T-cell (primary cell): ENCODE measurements around the gene SOX6. TPM values are rescaled to one million over a fixed set of nuclear protein-coding genes. Genes with fewer than 3 reads are reported as not detected.
"Not testable (repeated sequence)": the region's sequence is repeated elsewhere in the genome, so short reads cannot be mapped to it uniquely, and the experiment has no call there.

ENCODE experiments used
- ATAC-seq, 4 experiments: fragments of 200-7000 bp in 3 of 4; fragments of 150-1000 bp in 1 of 4; cut with Tn5 transposase; replicated peaks in 1 of 4; 1 replicate in 3 of 4; 2 replicates in 1 of 4; pipeline ENCODE4 v1.10.0; 2021; ENCODE audit warnings: moderate library complexity in 3 of 4, mild to moderate bottlenecking in 2 of 4, moderate number of reproducible peaks in 1 of 4
- CTCF ChIA-PET, 2 donors: fragments of 300-600 bp; sonication (Branson Sonifier 250); formaldehyde crosslinking; loops; one replicate each; lab custom pipeline; 2022; ENCODE audit warnings: antibody characterized with exemption in 2 of 2; lab: Charles Lee
- POLR2A ChIA-PET, 2 donors: fragments of 300-600 bp; sonication (Branson Sonifier 250); formaldehyde crosslinking; loops; one replicate each; lab custom pipeline; 2022; ENCODE audit warnings: antibody characterized with exemption in 2 of 2; lab: Charles Lee
- DNase-seq, 35 experiments: peaks; one replicate each; pipeline versions ENCODE4 v3.0.0 to v3.0.0-alpha.2; 2013 to 2023
- H3K27ac ChIP-seq: one replicate; pipeline ENCODE4 v1.5.1; 2013; ENCODE audit warnings: low read length
- H3K27me3 ChIP-seq, 2 experiments: replicated peaks in 1 of 2; 1 replicate in 1 of 2; 2 replicates in 1 of 2; pipeline versions ENCODE4 v1.6.1 to v1.7.0; 2013; ENCODE audit warnings: low read length in 1 of 2, mixed read lengths in 1 of 2; ENCODE audit not compliant: control insufficient read depth in 2 of 2, insufficient read depth in 2 of 2; ENCODE audit errors: extremely low read depth in 1 of 2
- H3K36me3 ChIP-seq, 2 donors: 1 replicate in 1 of 2; 2 replicates in 1 of 2; pipeline versions ENCODE4 v1.6.1 to v1.7.0; 2013; ENCODE audit warnings: low read length in 1 of 2; ENCODE audit not compliant: control insufficient read depth in 2 of 2, insufficient read depth in 1 of 2; ENCODE audit errors: extremely low read depth in 1 of 2
- H3K4me1 ChIP-seq, 2 experiments: 1 replicate in 1 of 2; 2 replicates in 1 of 2; pipeline versions ENCODE4 v1.6.1 to v1.7.0; 2013; ENCODE audit warnings: low read length in 2 of 2, mixed read lengths in 1 of 2; ENCODE audit not compliant: insufficient read depth in 2 of 2, control insufficient read depth in 1 of 2; ENCODE audit errors: extremely low read depth in 1 of 2
- H3K4me3 ChIP-seq, 2 donors: 1 replicate in 1 of 2; 2 replicates in 1 of 2; pipeline versions ENCODE4 v1.5.1 to v1.7.0; 2013; ENCODE audit warnings: mild to moderate bottlenecking in 2 of 2, low read length in 1 of 2, moderate library complexity in 1 of 2; ENCODE audit not compliant: control insufficient read depth in 1 of 2; ENCODE audit errors: extremely low read depth in 1 of 2
- H3K9me3 ChIP-seq: 2 replicates; pipeline ENCODE4 v1.7.0; 2013
- H3K27ac Mint-ChIP-seq, 2 donors: one replicate each; pipeline ENCODE4 v1.8.0; 2020 to 2021; ENCODE audit warnings: mild to moderate bottlenecking in 2 of 2, mixed read lengths in 2 of 2
- H3K27me3 Mint-ChIP-seq, 2 donors: one replicate each; pipeline ENCODE4 v1.8.0; 2021 to 2022; ENCODE audit warnings: mixed read lengths in 2 of 2
- H3K36me3 Mint-ChIP-seq: one replicate; pipeline ENCODE4 v1.8.0; 2021; ENCODE audit warnings: mixed read lengths
- H3K4me1 Mint-ChIP-seq, 3 donors: one replicate each; pipeline ENCODE4 v1.8.0; 2020 to 2022; ENCODE audit warnings: mixed read lengths in 3 of 3, mild to moderate bottlenecking in 1 of 3
- H3K4me3 Mint-ChIP-seq, 3 donors: one replicate each; pipeline ENCODE4 v1.8.0; 2020 to 2022; ENCODE audit warnings: mild to moderate bottlenecking in 3 of 3, mixed read lengths in 3 of 3, moderate library complexity in 3 of 3
- H3K9me3 Mint-ChIP-seq, 3 donors: one replicate each; pipeline ENCODE4 v1.8.0; 2020 to 2022; ENCODE audit warnings: mixed read lengths in 3 of 3
- WGBS: methylation state at CpG from one replicate; pipeline ENCODE4 v1.1.5; 2013; ENCODE audit warnings: missing lambda C conversion rate; ENCODE audit not compliant: insufficient coverage; 5-methylcytosine and 5-hydroxymethylcytosine counted together
- total RNA-seq, 35 experiments: library from RNA in 6 of 35; stranded (reverse) in 6 of 35; fragments of 120-200 nt in 1 of 35; gene quantifications; one replicate each; pipeline versions ENCODE4 v1.2.1 to v1.2.4 and lab custom pipeline; 2013 to 2026

Gene SOX6
- total RNA-seq, 5 donors from 2014 or later (not counting 1 experiment from before 2014, with no cell fraction given) = 0.16 TPM; not detected in 4

GRCh38 chr11:15927864-15928217, 428.5 kb downstream of the SOX6 start:
- H3K9me3 ChIP-seq = no peaks in the 10 kb centered on the region
- no peak for ATAC-seq
- DNase-seq = no peak
- H3K4me3 Mint-ChIP-seq = no peak overlapping the region
- peaks cover 0 to 8% of the 10 kb centered on the region in 2 experiments for H3K27me3 ChIP-seq
- peaks cover 0 to 3% of the 10 kb centered on the region in 2 donors for H3K27me3 Mint-ChIP-seq
- no peaks in the 10 kb centered on the region for H3K4me1 Mint-ChIP-seq
- H3K27ac ChIP-seq = no peak overlapping the region
- no peaks in the 10 kb centered on the region for H3K36me3 ChIP-seq
- H3K4me3 ChIP-seq = no peak overlapping the region
- H3K9me3 Mint-ChIP-seq = peaks cover 0 to 12% (median 8%) of the 10 kb centered on the region in 3 donors
- no peaks in the 10 kb centered on the region for H3K36me3 Mint-ChIP-seq
- ChIA-PET POLR2A (no interaction called here), CTCF (no interaction called here)
- no peaks in the 10 kb centered on the region for H3K4me1 ChIP-seq
- no peak overlapping the region for H3K27ac Mint-ChIP-seq

- DNase-seq = no peak
- CTCF ChIA-PET = no interaction called here
- no peaks in the 10 kb centered on the region for H3K4me1 Mint-ChIP-seq
Observed at GRCh38 chr11:15927196-15927863, 429.0 kb downstream of the SOX6 start.

GRCh38 chr11:15926071-15926470, 430.3 kb downstream of the SOX6 start:
- Mint-ChIP-seq H3K27me3 (peaks cover 0 to 3% of the 10 kb centered on the region in 2 donors), H3K27ac (no peak overlapping the region), H3K36me3 (no peaks in the 10 kb centered on the region), H3K4me1 (no peaks in the 10 kb centered on the region), H3K9me3 (peaks cover 0 to 8% (median 4%) of the 10 kb centered on the region in 3 donors), H3K4me3 (no peak overlapping the region)
- no peak for ATAC-seq
- no CpG with 5 or more reads among the region's 2 CpGs for WGBS
- Histone ChIP-seq H3K27me3 (peaks cover 0 to 9% of the 10 kb centered on the region in 2 experiments), H3K4me1 (no peaks in the 10 kb centered on the region), H3K9me3 (no peaks in the 10 kb centered on the region), H3K4me3 (no peak overlapping the region), H3K27ac (no peak overlapping the region), H3K36me3 (no peaks in the 10 kb centered on the region)
- DNase-seq = no peak
- POLR2A ChIA-PET = no interaction called here
- CTCF ChIA-PET = no interaction called here

More at GRCh38 chr11:15927196-15927863, 429.0 kb downstream of the SOX6 start:
- peaks cover 0 to 8% of the 10 kb centered on the region in 2 experiments for H3K27me3 ChIP-seq
- peaks cover 0 to 12% (median 8%) of the 10 kb centered on the region in 3 donors for H3K9me3 Mint-ChIP-seq
- H3K4me3 ChIP-seq = no peak overlapping the region
- no peak overlapping the region for H3K27ac Mint-ChIP-seq
- ATAC-seq = no peak
- WGBS = 87% methylated on average over 3 of the region's 5 CpGs
- H3K27me3 Mint-ChIP-seq = peaks cover 0 to 3% of the 10 kb centered on the region in 2 donors
- H3K4me3 Mint-ChIP-seq = no peak overlapping the region
- no peak overlapping the region for H3K27ac ChIP-seq
- H3K4me1 ChIP-seq = no peaks in the 10 kb centered on the region
- H3K9me3 ChIP-seq = no peaks in the 10 kb centered on the region
- H3K36me3 Mint-ChIP-seq = no peaks in the 10 kb centered on the region
- no peaks in the 10 kb centered on the region for H3K36me3 ChIP-seq
- POLR2A ChIA-PET = no interaction called here

- Histone ChIP-seq H3K4me1 (no peaks in the 10 kb centered on the region), H3K36me3 (no peaks in the 10 kb centered on the region), H3K9me3 (no peaks in the 10 kb centered on the region), H3K4me3 (no peak overlapping the region), H3K27ac (no peak overlapping the region), H3K27me3 (peaks cover 0 to 3% of the 10 kb centered on the region in 2 experiments)
- Mint-ChIP-seq H3K27me3 (no peaks in the 10 kb centered on the region), H3K4me3 (no peak overlapping the region), H3K27ac (no peak overlapping the region), H3K9me3 (peaks cover 0 to 4% (median 0%) of the 10 kb centered on the region in 3 donors), H3K36me3 (no peaks in the 10 kb centered on the region), H3K4me1 (no peaks in the 10 kb centered on the region)
- DNase-seq (no peak), ATAC-seq (no peak)
- WGBS = 71% methylated on average over 1 of the region's 2 CpGs
- ChIA-PET POLR2A (no interaction called here), CTCF (no interaction called here)
Observed at GRCh38 chr11:15923183-15923582, 433.2 kb downstream of the SOX6 start.

GRCh38 chr11:15922745-15923144, 433.6 kb downstream of the SOX6 start:
- CTCF ChIA-PET, H3K4me1 ChIP-seq, H3K9me3 ChIP-seq, H3K27me3 ChIP-seq, H3K27ac Mint-ChIP-seq, H3K9me3 Mint-ChIP-seq, H3K36me3 ChIP-seq, H3K4me1 Mint-ChIP-seq, H3K27me3 Mint-ChIP-seq, H3K4me3 ChIP-seq, DNase-seq, H3K27ac ChIP-seq, H3K4me3 Mint-ChIP-seq, POLR2A ChIA-PET, ATAC-seq, H3K36me3 Mint-ChIP-seq: not testable (repeated sequence)
- 87% methylated on average over 5 of the region's 6 CpGs for WGBS

- H3K4me3 Mint-ChIP-seq = no peak overlapping the region
- ATAC-seq (no peak), DNase-seq (no peak)
- ChIA-PET CTCF (no interaction called here), POLR2A (no interaction called here)
- no peaks in the 10 kb centered on the region for H3K36me3 ChIP-seq
- H3K27ac ChIP-seq = no peak overlapping the region
- 85% methylated on average over 5 of the region's 6 CpGs for WGBS
- no peak overlapping the region for H3K4me3 ChIP-seq
- no peaks in the 10 kb centered on the region for H3K4me1 Mint-ChIP-seq
- H3K9me3 ChIP-seq = no peaks in the 10 kb centered on the region
- no peak overlapping the region for H3K27ac Mint-ChIP-seq
- H3K4me1 ChIP-seq = no peaks in the 10 kb centered on the region
- H3K27me3 Mint-ChIP-seq = no peaks in the 10 kb centered on the region
- peaks cover 0 to 3% of the 10 kb centered on the region in 2 experiments for H3K27me3 ChIP-seq
- peaks cover 1 to 3% (median 2%) of the 10 kb centered on the region in 3 donors for H3K9me3 Mint-ChIP-seq
- no peaks in the 10 kb centered on the region for H3K36me3 Mint-ChIP-seq
Observed at GRCh38 chr11:15920856-15921629, 435.3 kb downstream of the SOX6 start.
